Hepatocyte (in vitro differentiated cells): ENCODE data around the gene RSAD1. TPM values are rescaled to one million over a fixed set of nuclear protein-coding genes. Genes with fewer than 3 reads are reported as not detected.

ENCODE experiments used
- DNase-seq: peaks from one replicate; pipeline ENCODE4 v3.0.0-alpha.2; 2016; ENCODE audit warnings: low spot score
- H2AFZ ChIP-seq: fragments of 200-600 bp; sonication (generic); 2 replicates; pipeline ENCODE4 v1.6.0; 2016; ENCODE audit warnings: antibody characterized with exemption, mild to moderate bottlenecking
- H3K27ac ChIP-seq: fragments of 200-600 bp; sonication (generic); 2 replicates; pipeline ENCODE4 v1.5.1; 2016; ENCODE audit warnings: mild to moderate bottlenecking
- H3K27me3 ChIP-seq: fragments of 200-600 bp; sonication (generic); 2 replicates; pipeline ENCODE4 v1.6.1; 2016
- H3K36me3 ChIP-seq: fragments of 200-600 bp; sonication (generic); replicated peaks from 2 replicates; pipeline ENCODE4 v1.5.1; 2016; ENCODE audit warnings: low read depth; ENCODE audit not compliant: insufficient read depth
- H3K4me1 ChIP-seq: fragments of 200-600 bp; sonication (generic); 2 replicates; pipeline ENCODE4 v1.5.1; 2016; ENCODE audit warnings: mild to moderate bottlenecking, moderate library complexity; ENCODE audit not compliant: insufficient read depth
- H3K4me2 ChIP-seq: fragments of 200-600 bp; sonication (generic); 2 replicates; pipeline ENCODE4 v1.6.0; 2016
- H3K4me3 ChIP-seq: fragments of 200-600 bp; sonication (generic); 2 replicates; pipeline ENCODE4 v1.5.1; 2016; ENCODE audit warnings: mild to moderate bottlenecking
- H3K79me2 ChIP-seq: fragments of 200-600 bp; sonication (generic); 2 replicates; pipeline ENCODE4 v1.6.0; 2017; ENCODE audit warnings: mild to moderate bottlenecking
- H3K9me2 ChIP-seq: fragments of 200-600 bp; sonication (generic); replicated peaks from 2 replicates; pipeline ENCODE4 v1.6.0; 2017; ENCODE audit warnings: mild to moderate bottlenecking; ENCODE audit not compliant: insufficient read depth
- H3K9me3 ChIP-seq: fragments of 200-600 bp; sonication (generic); 2 replicates; pipeline ENCODE4 v1.5.1; 2016; ENCODE audit warnings: low read depth, mild to moderate bottlenecking
- H4K20me1 ChIP-seq: fragments of 200-600 bp; sonication (generic); 2 replicates; pipeline ENCODE4 v1.6.0; 2016; ENCODE audit warnings: mild to moderate bottlenecking; ENCODE audit not compliant: insufficient read depth, poor library complexity, severe bottlenecking
- EZH2 ChIP-seq: fragments of 200-600 bp; sonication (generic); IDR thresholded peaks from 2 replicates; pipeline ENCODE4 v1.6.1; 2016; ENCODE audit warnings: antibody characterized with exemption, mild to moderate bottlenecking, borderline replicate concordance
- EZH2phosphoT487 ChIP-seq: fragments of 200-600 bp; sonication (generic); IDR thresholded peaks from one replicate; pipeline ENCODE4 v1.6.1; 2018; ENCODE audit warnings: antibody characterized with exemption, mild to moderate bottlenecking, low read depth, moderate library complexity; ENCODE audit not compliant: unreplicated experiment, severe bottlenecking
- WGBS: methylation state at CpG from one replicate; pipeline ENCODE4 v1.1.6; 2016; ENCODE audit warnings: low lambda C conversion rate; ENCODE audit errors: missing lambda C conversion rate; 5-methylcytosine and 5-hydroxymethylcytosine counted together
- polyA plus RNA-seq: library from polyadenylated mRNA; unstranded; fragments of >200 nt; fragmentation: Nextera tagmentation; extraction: Ambion mirVana; gene quantifications from 2 replicates; pipeline ENCODE4 v1.2.1, GENCODE V29; 2016
- total RNA-seq: library from RNA; depleted of rRNA; stranded (reverse); fragments of >200 nt; gene quantifications from 2 replicates; pipeline ENCODE4 v1.2.3, GENCODE V29; 2014
- TF ChIP-seq, protein P1 (sequence below): fragments of 200-600 bp; sonication (generic); IDR thresholded peaks from 2 replicates; pipeline ENCODE4 v1.5.1; 2016; ENCODE audit warnings: antibody characterized with exemption, mild to moderate bottlenecking; ENCODE audit not compliant: poor library complexity

Gene RSAD1
- total and polyA plus RNA-seq, 2 experiments from 2014 or later, result 28.6 to 44.2 TPM

DNA sequence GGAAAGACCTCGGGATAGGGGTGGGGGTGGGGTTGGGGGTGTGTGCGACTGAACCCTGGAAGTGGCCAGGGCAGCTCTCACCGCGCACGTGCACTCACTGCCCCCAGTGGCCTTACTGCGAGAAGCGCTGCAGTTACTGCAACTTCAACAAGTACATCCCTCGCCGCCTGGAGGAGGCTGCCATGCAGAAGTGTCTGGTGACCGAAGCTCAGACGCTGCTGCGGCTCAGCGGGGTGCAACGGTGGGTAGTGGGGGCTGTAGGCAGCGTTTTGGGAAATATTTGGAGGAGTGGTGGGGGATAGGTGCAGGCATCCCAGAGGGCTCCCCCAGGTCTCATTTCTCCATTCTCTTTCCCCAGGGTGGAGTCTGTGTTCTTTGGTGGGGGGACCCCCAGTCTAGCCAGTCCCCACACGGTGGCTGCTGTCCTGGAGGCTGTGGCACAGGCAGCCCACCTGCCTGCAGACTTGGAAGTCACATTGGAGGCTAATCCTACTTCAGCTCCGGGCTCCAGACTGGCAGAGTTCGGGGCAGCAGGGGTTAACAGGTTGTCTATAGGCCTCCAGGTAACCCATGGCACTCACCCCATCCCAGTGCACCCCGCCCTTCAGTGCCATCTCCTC lies 972 bp downstream of the RSAD1 start:
- no peaks in the 10 kb centered on the region for H3K9me3 ChIP-seq
- 18% methylated on average over 19 of the region's 19 CpGs for WGBS
- H3K27me3 ChIP-seq, result no peaks in the 10 kb centered on the region
- peak; percentile 93 for DNase-seq
- H3K4me1 ChIP-seq, result peaks cover 15% of the 10 kb centered on the region
- TF ChIP-seq EZH2, result no peak
- no peak for TF ChIP-seq EZH2phosphoT487
- TF ChIP-seq, protein P1, sequence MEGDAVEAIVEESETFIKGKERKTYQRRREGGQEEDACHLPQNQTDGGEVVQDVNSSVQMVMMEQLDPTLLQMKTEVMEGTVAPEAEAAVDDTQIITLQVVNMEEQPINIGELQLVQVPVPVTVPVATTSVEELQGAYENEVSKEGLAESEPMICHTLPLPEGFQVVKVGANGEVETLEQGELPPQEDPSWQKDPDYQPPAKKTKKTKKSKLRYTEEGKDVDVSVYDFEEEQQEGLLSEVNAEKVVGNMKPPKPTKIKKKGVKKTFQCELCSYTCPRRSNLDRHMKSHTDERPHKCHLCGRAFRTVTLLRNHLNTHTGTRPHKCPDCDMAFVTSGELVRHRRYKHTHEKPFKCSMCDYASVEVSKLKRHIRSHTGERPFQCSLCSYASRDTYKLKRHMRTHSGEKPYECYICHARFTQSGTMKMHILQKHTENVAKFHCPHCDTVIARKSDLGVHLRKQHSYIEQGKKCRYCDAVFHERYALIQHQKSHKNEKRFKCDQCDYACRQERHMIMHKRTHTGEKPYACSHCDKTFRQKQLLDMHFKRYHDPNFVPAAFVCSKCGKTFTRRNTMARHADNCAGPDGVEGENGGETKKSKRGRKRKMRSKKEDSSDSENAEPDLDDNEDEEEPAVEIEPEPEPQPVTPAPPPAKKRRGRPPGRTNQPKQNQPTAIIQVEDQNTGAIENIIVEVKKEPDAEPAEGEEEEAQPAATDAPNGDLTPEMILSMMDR, result peak; percentile 70
- peak overlapping the region; percentile 63 for H3K4me3 ChIP-seq
- peak overlapping the region; percentile 54 for H2AFZ ChIP-seq
- H3K27ac ChIP-seq, result peak overlapping the region; percentile 91
- H3K4me2 ChIP-seq, result peak overlapping the region; percentile 86
- H3K9me2 ChIP-seq, result no peaks in the 10 kb centered on the region
- no peaks in the 10 kb centered on the region for H4K20me1 ChIP-seq
- H3K79me2 ChIP-seq, result peaks cover 15% of the 10 kb centered on the region
- no peaks in the 10 kb centered on the region for H3K36me3 ChIP-seq

- Histone ChIP-seq H3K36me3 (no peaks in the 10 kb centered on the region), H3K4me2 (peak overlapping the region; percentile 86), H3K4me3 (no peak overlapping the region), H3K9me2 (no peaks in the 10 kb centered on the region), H3K27ac (no peak overlapping the region), H2AFZ (no peak overlapping the region), H3K4me1 (peaks cover 15% of the 10 kb centered on the region), H4K20me1 (no peaks in the 10 kb centered on the region), H3K27me3 (no peaks in the 10 kb centered on the region), H3K79me2 (peaks cover 15% of the 10 kb centered on the region), H3K9me3 (no peaks in the 10 kb centered on the region)
- TF ChIP-seq EZH2 (no peak), EZH2phosphoT487 (no peak)
- TF ChIP-seq, protein P1, result no peak
- no peak for DNase-seq
- WGBS, result 95% methylated on average over 7 of the region's 7 CpGs
Observed at GRCh38 chr17:50480142-50480764, 1.6 kb downstream of the RSAD1 start.

- Histone ChIP-seq H4K20me1 (no peaks in the 10 kb centered on the region), H3K27me3 (no peaks in the 10 kb centered on the region), H3K4me1 (peaks cover 15% of the 10 kb centered on the region), H3K27ac (no peak overlapping the region), H3K9me2 (no peaks in the 10 kb centered on the region), H3K79me2 (peaks cover 15% of the 10 kb centered on the region), H3K4me2 (no peak overlapping the region), H3K4me3 (no peak overlapping the region), H3K9me3 (no peaks in the 10 kb centered on the region), H2AFZ (no peak overlapping the region), H3K36me3 (no peaks in the 10 kb centered on the region)
- no peak for DNase-seq
- WGBS, result 89% methylated on average over 2 of the region's 2 CpGs
- TF ChIP-seq, protein P1, result no peak
- no peak for TF ChIP-seq EZH2
- TF ChIP-seq EZH2phosphoT487, result no peak
Observed at GRCh38 chr17:50480854-50481490, 2.3 kb downstream of the RSAD1 start.
